Islet of Langerhans (tissue), 1 donor: ENCODE measurements around the gene TRIM29.
"Not testable (repeated sequence)": the region's sequence is repeated elsewhere in the genome, so short reads cannot be mapped to it uniquely, and the experiment has no call there.

ENCODE experiments used
- FAIRE-seq: peaks from one replicate; lab custom pipeline; 2011; peaks lifted over from hg19 to GRCh38; lab: Jason Lieb, UNC

Gene TRIM29

GRCh38 chr11:120172054-120172911 is 34.4 kb upstream of the TRIM29 start:
- no peak for FAIRE-seq

GRCh38 chr11:120170741-120171261 is 32.9 kb upstream of the TRIM29 start:
- FAIRE-seq = no peak

GRCh38 chr11:120169981-120170698 is 32.2 kb upstream of the TRIM29 start:
- no peak for FAIRE-seq

GRCh38 chr11:120168960-120169681 is 31.2 kb upstream of the TRIM29 start:
- no peak for FAIRE-seq

- FAIRE-seq = no peak
Observed at GRCh38 chr11:120168108-120168959, 30.4 kb upstream of the TRIM29 start.

GRCh38 chr11:120167659-120168058 is 29.7 kb upstream of the TRIM29 start:
- FAIRE-seq = no peak

GRCh38 chr11:120160436-120160835 is 22.5 kb upstream of the TRIM29 start:
- no peak for FAIRE-seq

GRCh38 chr11:120153221-120153620 is 15.3 kb upstream of the TRIM29 start:
- no peak for FAIRE-seq

GRCh38 chr11:120151536-120151935 is 13.6 kb upstream of the TRIM29 start:
- FAIRE-seq = no peak

- FAIRE-seq = no peak
Observed at GRCh38 chr11:120149246-120149645, 11.3 kb upstream of the TRIM29 start.

GRCh38 chr11:120147950-120148270 is 10.0 kb upstream of the TRIM29 start:
- FAIRE-seq = no peak

GRCh38 chr11:120147094-120147949 is 9.4 kb upstream of the TRIM29 start:
- no peak for FAIRE-seq

GRCh38 chr11:120146413-120147093 is 8.6 kb upstream of the TRIM29 start:
- no peak for FAIRE-seq

GRCh38 chr11:120144501-120144900 is 6.6 kb upstream of the TRIM29 start:
- no peak for FAIRE-seq

GRCh38 chr11:120143472-120143871 is 5.6 kb upstream of the TRIM29 start:
- not testable (repeated sequence) for FAIRE-seq

- no peak for FAIRE-seq
Observed at GRCh38 chr11:120142441-120143100, 4.7 kb upstream of the TRIM29 start.

- FAIRE-seq = no peak
Observed at GRCh38 chr11:120141768-120142423, 4.0 kb upstream of the TRIM29 start.

- FAIRE-seq = no peak
Observed at GRCh38 chr11:120141113-120141767, 3.3 kb upstream of the TRIM29 start.
